ENCODE data around the gene PNMA6A.

PNMA6A gene

DNA sequence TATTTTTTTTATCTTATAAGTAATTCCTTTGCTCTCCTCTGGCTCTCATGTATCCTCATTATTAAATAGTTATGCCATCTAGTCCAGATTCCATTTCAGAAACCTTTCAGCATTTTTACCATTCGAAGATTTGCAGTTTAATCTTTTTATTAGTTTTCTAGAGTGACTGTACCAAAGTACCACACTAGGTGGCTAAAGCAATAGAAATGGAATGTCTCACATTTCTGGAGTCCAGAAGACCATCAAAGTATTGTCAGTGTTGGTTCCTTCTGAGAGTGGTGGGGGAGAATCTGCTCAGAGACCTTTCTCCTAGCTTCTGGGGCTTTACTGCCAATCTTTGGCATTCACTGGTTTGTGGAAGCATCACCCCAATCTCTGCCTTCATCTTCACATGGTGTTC is 19.7 kb upstream of the PNMA6A start:
- no peak for DNase-seq (ENCODE audit: low read depth)
- TF ChIP-seq, protein P1, sequence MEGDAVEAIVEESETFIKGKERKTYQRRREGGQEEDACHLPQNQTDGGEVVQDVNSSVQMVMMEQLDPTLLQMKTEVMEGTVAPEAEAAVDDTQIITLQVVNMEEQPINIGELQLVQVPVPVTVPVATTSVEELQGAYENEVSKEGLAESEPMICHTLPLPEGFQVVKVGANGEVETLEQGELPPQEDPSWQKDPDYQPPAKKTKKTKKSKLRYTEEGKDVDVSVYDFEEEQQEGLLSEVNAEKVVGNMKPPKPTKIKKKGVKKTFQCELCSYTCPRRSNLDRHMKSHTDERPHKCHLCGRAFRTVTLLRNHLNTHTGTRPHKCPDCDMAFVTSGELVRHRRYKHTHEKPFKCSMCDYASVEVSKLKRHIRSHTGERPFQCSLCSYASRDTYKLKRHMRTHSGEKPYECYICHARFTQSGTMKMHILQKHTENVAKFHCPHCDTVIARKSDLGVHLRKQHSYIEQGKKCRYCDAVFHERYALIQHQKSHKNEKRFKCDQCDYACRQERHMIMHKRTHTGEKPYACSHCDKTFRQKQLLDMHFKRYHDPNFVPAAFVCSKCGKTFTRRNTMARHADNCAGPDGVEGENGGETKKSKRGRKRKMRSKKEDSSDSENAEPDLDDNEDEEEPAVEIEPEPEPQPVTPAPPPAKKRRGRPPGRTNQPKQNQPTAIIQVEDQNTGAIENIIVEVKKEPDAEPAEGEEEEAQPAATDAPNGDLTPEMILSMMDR (IDR thresholded peaks at IDR 0.05; ENCODE audit: low read depth, low read length, missing control alignments) = no peak
- no peak overlapping the region for H3K4me3 ChIP-seq (ENCODE audit: low read depth, low read length)

DNA sequence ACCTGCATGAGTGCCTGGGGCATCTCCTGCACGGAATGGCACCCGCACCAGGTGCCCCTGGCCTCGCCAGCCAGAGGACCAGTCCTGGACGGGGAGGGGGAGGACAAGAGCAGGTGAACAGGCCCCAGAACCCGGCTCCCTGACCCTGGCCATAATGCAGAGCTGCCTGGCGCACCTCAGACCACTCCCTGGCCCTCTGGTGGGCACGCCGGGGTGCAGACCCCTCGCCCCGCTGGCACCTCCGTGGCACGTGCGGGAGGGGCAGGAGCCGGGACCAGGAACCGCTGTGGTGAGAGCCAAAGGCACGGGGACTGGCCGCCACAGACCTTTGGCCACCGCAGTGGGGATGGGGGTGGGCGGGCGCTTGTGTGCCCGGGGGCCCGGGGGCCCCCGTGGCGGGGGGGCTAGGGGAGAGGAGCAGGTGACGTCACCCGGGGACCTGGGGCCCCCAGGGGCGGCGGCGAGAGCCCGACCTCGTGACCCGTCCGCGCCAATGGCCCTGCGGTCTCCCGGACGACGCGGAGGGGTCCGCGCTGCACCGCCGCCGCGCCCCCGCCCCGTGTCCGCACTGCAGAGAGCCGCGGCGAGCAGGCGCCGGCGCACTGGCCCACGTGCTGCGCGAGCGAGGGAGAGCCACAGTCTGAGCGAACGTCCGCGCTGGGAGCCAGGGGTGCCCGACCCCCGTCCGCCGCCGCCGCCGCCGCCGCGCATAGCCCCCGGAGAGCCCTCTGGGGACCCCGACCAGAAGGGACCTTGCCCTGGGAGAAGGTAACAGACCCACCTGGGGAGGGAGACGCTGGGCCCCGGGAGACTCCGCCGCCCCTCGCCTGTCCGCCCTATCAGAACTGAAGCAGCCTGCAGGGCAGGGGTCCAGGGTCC is 16.1 kb upstream of the PNMA6A start, which contains the start of gene PNMA3:
Gene PNMA3, plus strand, starts transcription at position 600 of the 879 bp plus-strand sequence. CDS start 586 bp downstream, outside the sequence.
- H3K4me3 ChIP-seq (ENCODE audit: low read depth, low read length) = no peak within 1 kb of the TSS
- TF ChIP-seq, protein P1 (IDR thresholded peaks at IDR 0.05; ENCODE audit: low read depth, low read length, missing control alignments) = no peak
- DNase-seq (ENCODE audit: low read depth) = no peak

DNA sequence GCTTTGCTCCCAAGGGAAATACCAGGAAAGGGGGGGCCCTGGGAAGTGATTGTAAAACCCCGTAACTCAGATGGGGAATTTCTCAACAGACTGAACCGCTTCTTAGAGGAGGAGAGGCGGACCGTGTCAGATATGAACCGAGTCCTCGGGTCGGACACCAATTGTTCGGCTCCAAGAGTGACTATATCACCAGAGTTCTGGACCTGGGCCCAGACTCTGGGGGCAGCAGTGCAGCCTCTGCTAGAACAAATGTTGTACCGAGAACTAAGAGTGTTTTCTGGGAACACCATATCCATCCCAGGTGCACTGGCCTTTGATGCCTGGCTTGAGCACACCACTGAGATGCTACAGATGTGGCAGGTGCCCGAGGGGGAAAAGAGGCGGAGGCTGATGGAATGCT is 15.0 kb upstream of the PNMA6A start:
- no peak for DNase-seq (ENCODE audit: low read depth)
- no peak overlapping the region for H3K4me3 ChIP-seq (ENCODE audit: low read depth, low read length)
- TF ChIP-seq, protein P1 (IDR thresholded peaks at IDR 0.05; ENCODE audit: low read depth, low read length, missing control alignments) = no peak

DNA sequence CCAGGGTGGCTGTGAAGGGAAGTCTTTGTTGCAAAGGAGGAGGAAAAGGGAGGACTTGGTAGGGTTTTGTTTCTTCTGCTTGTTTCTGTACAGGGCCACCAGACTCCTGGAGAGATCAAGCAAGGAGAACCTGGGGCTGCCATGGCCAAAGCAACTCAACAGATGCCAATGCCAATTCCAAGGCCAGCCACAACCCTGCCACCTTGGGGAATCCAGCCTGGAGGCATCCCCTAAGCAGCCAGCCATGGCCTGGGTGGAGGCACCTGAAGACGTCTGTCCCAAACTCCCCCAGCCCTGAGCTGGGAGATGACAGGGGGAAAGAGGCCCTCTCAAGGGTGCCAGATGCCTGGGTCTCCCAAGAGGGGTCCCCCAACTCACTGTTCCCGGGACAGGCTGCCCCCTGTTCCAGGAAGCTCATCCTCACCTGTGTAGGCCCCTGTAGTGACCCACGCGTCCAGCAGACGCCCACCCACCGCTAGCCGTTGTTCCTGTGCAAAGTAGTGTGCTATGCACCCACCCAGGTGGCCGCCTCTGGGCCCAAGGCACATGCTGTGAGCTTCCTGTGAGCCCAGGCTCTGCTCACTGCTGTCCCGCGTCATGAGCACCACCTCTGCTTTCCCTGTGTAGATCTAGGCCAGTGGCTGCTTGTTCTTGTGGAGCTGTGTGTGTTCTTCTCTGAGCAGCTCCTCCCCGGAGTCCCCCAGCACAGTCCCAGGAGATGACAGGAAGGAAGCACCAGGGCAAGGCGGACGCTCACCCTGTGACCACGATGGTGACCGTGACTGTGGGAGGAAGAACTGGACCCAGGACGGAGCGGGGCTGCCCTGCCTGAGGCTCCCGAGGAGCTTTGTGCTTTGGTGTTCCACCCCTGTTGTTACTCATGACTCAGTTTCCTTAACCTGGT is 12.8 kb upstream of the PNMA6A start:
- DNase-seq (ENCODE audit: low read depth) = no peak
- no peak overlapping the region for H3K4me3 ChIP-seq (ENCODE audit: low read depth, low read length)
- TF ChIP-seq, protein P1 (IDR thresholded peaks at IDR 0.05; ENCODE audit: low read depth, low read length, missing control alignments) = no peak

DNA sequence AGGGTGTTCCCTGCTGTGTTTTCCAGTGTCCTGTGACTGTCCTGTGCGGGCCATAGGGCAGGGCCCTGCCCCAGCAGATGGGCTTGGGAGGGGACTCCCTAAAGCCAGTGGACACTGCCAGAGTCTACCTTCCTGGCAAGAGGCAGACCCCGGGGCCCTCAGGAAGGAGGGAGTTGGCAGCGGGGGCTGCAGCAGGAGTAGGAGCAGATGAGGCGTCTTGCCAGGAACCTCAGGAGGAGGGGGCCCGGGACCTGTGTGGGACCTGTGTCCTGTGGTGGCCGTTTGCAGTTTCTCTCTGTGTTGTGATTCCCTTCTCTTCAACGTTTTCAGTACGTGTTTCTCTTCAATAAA is 12.2 kb upstream of the PNMA6A start:
- TF ChIP-seq, protein P1 (IDR thresholded peaks at IDR 0.05; ENCODE audit: low read depth, low read length, missing control alignments) = no peak
- H3K4me3 ChIP-seq (ENCODE audit: low read depth, low read length) = no peak overlapping the region
- DNase-seq (ENCODE audit: low read depth) = no peak

DNA sequence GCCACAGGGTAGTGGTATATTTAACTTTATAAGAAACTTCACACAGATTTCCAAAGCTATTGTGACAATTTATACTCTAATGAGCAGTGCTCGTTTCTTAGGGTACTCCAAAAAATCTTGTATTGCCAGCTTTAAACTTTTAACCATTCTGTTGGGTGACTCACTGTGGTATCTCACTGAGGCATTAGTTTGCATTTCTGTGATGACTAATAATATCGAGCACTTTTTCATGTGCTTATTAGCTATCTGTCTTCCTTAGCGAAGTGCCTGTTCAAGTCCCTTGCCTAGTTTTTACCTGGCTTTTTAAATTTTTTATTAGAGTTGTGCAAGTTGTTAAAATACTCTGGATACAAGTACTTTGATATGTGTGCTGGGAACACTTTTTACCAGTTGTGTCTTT is 10.5 kb upstream of the PNMA6A start:
- DNase-seq (ENCODE audit: low read depth) = no peak
- TF ChIP-seq, protein P1 (IDR thresholded peaks at IDR 0.05; ENCODE audit: low read depth, low read length, missing control alignments) = no peak
- H3K4me3 ChIP-seq (ENCODE audit: low read depth, low read length) = no peak overlapping the region

Data from GM12864 (cell line).